ENCODE results near the gene GSX2.

Gene GSX2

DNA sequence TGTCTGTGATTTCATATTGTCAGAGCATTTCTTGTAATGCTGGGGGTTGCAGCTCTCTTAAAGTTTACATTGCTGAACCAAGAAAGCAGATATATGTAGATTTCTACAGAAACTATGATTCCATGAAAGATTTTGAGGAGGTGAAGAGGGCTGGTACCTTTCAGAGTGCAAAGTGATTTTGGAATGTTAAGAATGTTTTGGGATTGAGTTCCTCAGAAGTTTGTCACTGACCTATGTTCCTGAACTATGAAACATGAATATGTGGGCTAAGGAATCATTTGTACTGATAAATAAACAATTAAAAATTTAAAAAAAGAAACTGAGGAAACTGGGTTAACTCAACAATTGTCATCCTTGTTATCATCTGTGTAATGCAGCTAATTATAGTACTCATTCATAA is 23.3 kb upstream of the GSX2 start:
- Histone ChIP-seq H3K27ac (ENCODE audit: insufficient read depth, low read depth, low read length, poor library complexity, severe bottlenecking) (no peak overlapping the region), H3K36me3 (ENCODE audit: control insufficient read depth, insufficient read depth, low read length) (no peaks in the 10 kb centered on the region)

GRCh38 chr4:54077812-54078211 is 22.2 kb upstream of the GSX2 start:
- no peak overlapping the region for H3K27ac ChIP-seq (ENCODE audit: insufficient read depth, low read depth, low read length, poor library complexity, severe bottlenecking)
- H3K4me3 ChIP-seq (ENCODE audit: insufficient read depth, low read depth, low read length), result no peak overlapping the region
- H3K9me3 ChIP-seq (ENCODE audit: control insufficient read depth, low read length), result no peaks in the 10 kb centered on the region
- H3K4me1 ChIP-seq (ENCODE audit: control insufficient read depth, insufficient read depth, low read length), result no peaks in the 10 kb centered on the region
- WGBS, 2 experiments, result 88 to 98% methylated on average over 1 of the region's 1 CpG
- no peaks in the 10 kb centered on the region for H3K27me3 ChIP-seq (ENCODE audit: control insufficient read depth, insufficient read depth, low read length, poor library complexity, severe bottlenecking)
- H3K36me3 ChIP-seq (ENCODE audit: control insufficient read depth, insufficient read depth, low read length), result no peaks in the 10 kb centered on the region

More for the DNA sequence above, 23.3 kb upstream of the GSX2 start:
- H3K4me3 ChIP-seq (ENCODE audit: insufficient read depth, low read depth, low read length), result no peak overlapping the region
- H3K27me3 ChIP-seq (ENCODE audit: control insufficient read depth, insufficient read depth, low read length, poor library complexity, severe bottlenecking), result no peaks in the 10 kb centered on the region
- no peaks in the 10 kb centered on the region for H3K9me3 ChIP-seq (ENCODE audit: control insufficient read depth, low read length)
- H3K4me1 ChIP-seq (ENCODE audit: control insufficient read depth, insufficient read depth, low read length), result no peaks in the 10 kb centered on the region

DNA sequence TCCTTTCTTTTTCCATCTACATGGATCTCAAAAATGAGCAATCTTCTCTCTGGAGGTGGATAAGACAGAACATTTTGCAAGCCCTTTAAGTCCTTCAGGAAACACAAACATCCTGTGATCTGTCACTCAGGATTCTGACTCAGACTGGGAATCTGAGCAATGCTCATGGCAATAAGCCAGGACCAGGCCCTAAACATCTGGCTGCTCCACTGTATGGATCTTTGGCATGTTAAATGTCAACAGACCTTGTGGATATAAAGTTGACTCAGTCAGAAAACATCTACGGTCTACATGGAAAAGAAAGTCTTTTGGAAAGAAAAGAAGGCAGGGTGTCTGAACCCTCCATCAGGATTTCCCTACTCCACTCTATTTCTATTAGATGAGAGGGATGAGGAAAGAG is 17.8 kb upstream of the GSX2 start:
- Histone ChIP-seq H3K4me1 (ENCODE audit: control insufficient read depth, insufficient read depth, low read length) (no peaks in the 10 kb centered on the region), H3K4me3 (ENCODE audit: insufficient read depth, low read depth, low read length) (no peak overlapping the region), H3K27ac (ENCODE audit: insufficient read depth, low read depth, low read length, poor library complexity, severe bottlenecking) (no peak overlapping the region), H3K36me3 (ENCODE audit: control insufficient read depth, insufficient read depth, low read length) (no peaks in the 10 kb centered on the region), H3K9me3 (ENCODE audit: control insufficient read depth, low read length) (no peaks in the 10 kb centered on the region), H3K27me3 (ENCODE audit: control insufficient read depth, insufficient read depth, low read length, poor library complexity, severe bottlenecking) (peaks cover 9% of the 10 kb centered on the region)
- WGBS, 2 experiments, result 95 to 100% methylated on average over 1 of the region's 1 CpG

DNA sequence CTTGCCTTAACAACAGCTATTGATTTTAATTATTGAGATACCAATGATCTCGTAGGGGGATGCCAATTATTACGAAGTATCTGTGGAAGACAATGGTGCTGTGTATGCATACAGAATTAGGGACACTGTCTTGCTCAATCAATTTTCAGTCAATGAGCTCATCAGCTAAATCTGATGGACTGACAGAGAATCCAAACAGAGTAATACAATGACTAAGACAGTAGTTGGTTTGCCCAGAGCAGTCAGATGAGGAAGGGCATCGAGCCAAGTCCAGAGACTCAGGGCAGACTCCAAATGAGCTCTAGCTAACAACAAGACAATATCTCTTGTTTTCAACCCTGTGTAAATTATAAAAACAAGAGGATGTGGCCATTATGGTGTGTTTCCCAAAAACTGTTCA is 14.7 kb upstream of the GSX2 start:
- H3K27ac ChIP-seq (ENCODE audit: insufficient read depth, low read depth, low read length, poor library complexity, severe bottlenecking), result no peak overlapping the region
- H3K27me3 ChIP-seq (ENCODE audit: control insufficient read depth, insufficient read depth, low read length, poor library complexity, severe bottlenecking), result peaks cover 11% of the 10 kb centered on the region
- H3K4me3 ChIP-seq (ENCODE audit: insufficient read depth, low read depth, low read length), result no peak overlapping the region
- 90 to 97% methylated on average over 3 of the region's 3 CpGs for WGBS, 2 experiments
- no peaks in the 10 kb centered on the region for H3K36me3 ChIP-seq (ENCODE audit: control insufficient read depth, insufficient read depth, low read length)
- H3K9me3 ChIP-seq (ENCODE audit: control insufficient read depth, low read length), result no peaks in the 10 kb centered on the region
- H3K4me1 ChIP-seq (ENCODE audit: control insufficient read depth, insufficient read depth, low read length), result no peaks in the 10 kb centered on the region

DNA sequence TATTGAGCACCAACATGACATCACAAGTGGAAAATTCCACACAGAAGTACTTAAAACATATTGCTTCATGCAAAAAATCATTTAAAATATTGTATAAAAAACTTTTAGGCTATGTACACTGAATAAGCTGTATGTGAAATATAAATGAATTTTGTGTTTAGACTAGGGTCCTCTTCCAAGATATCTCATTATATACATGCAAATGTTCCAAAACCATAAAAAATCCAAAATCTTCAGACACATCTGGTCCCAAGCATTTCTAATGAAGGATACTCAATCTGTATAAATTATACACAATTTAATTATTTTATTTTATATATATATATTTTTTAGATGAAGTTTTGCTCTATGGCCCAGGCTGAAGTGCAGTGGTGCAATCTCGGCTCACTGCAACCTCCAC is 10.1 kb upstream of the GSX2 start:
- Histone ChIP-seq H3K27me3 (ENCODE audit: control insufficient read depth, insufficient read depth, low read length, poor library complexity, severe bottlenecking) (peaks cover 57% of the 10 kb centered on the region), H3K4me1 (ENCODE audit: control insufficient read depth, insufficient read depth, low read length) (peaks cover 24% of the 10 kb centered on the region), H3K36me3 (ENCODE audit: control insufficient read depth, insufficient read depth, low read length) (no peaks in the 10 kb centered on the region), H3K27ac (ENCODE audit: insufficient read depth, low read depth, low read length, poor library complexity, severe bottlenecking) (no peak overlapping the region), H3K4me3 (ENCODE audit: insufficient read depth, low read depth, low read length) (no peak overlapping the region), H3K9me3 (ENCODE audit: control insufficient read depth, low read length) (no peaks in the 10 kb centered on the region)
- WGBS, 2 experiments, result 90 to 100% methylated on average over 1 of the region's 1 CpG

DNA sequence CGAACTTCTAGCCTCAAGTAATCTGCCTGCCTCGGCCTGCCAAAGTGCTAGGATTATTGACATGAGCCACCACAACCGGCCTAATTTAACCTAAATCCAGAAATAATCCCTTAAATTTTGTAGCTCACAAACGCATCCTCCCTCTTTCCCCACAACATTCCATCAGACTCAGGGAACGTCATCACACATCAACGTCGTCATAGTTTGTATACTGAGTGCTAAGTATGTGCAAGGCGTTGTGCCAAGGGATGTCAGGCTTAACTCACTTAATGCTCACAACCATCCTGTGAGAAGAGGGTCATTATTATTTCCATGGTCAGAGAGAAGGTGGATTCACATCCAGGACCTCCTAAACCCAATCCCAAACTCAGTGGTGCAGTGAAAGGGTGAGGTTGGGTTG is 9.6 kb upstream of the GSX2 start:
- H3K4me1 ChIP-seq (ENCODE audit: control insufficient read depth, insufficient read depth, low read length), result peaks cover 29% of the 10 kb centered on the region
- H3K27me3 ChIP-seq (ENCODE audit: control insufficient read depth, insufficient read depth, low read length, poor library complexity, severe bottlenecking), result peaks cover 62% of the 10 kb centered on the region
- H3K27ac ChIP-seq (ENCODE audit: insufficient read depth, low read depth, low read length, poor library complexity, severe bottlenecking), result no peak overlapping the region
- no peaks in the 10 kb centered on the region for H3K36me3 ChIP-seq (ENCODE audit: control insufficient read depth, insufficient read depth, low read length)
- 79% methylated on average over 8 of the region's 8 CpGs for WGBS, 2 experiments
- H3K4me3 ChIP-seq (ENCODE audit: insufficient read depth, low read depth, low read length), result no peak overlapping the region
- H3K9me3 ChIP-seq (ENCODE audit: control insufficient read depth, low read length), result no peaks in the 10 kb centered on the region

DNA sequence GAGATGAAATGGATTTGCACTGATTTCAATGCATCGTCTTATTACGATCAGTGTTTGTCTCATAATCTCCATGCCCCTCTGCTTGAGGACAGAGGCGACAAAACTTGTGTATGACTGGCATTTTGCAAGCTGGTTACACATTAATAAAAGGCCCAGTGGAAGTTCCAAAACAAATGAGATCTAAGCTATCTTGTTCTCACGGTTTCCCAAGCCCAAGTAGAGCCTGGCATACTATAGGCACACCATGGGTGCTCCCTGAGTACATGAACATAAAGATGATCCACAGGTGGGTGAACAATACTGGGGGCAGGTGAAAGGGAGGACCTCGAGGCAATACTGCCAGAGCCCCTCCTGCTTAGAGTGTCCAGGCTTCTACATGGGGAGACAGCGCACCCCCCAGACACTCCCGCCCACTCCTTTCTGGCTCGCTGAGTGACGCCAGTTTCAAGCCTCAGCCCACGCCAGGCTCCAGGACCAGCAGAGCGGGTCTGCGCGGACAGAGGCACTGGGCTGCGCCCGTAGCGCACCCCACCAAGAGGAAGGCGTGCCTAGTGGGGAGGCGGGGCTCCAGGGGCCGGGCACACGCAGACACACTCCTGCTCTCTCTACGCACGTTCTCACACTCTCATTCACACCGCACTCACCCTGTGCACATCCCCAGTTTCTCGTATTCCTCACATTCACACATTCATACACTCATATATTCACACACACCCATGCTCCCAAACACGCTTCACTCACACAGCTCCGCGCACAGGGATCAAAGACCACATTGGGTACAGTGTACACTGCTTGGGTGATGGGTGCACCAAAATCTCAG is 8.9 kb upstream of the GSX2 start:
- 22 to 26% methylated on average over 27 of the region's 27 CpGs for WGBS, 2 experiments
- H3K4me1 ChIP-seq (ENCODE audit: control insufficient read depth, insufficient read depth, low read length), result peaks cover 35% of the 10 kb centered on the region
- H3K27ac ChIP-seq (ENCODE audit: insufficient read depth, low read depth, low read length, poor library complexity, severe bottlenecking), result no peak overlapping the region
- peak overlapping the region; percentile 11 for H3K4me3 ChIP-seq (ENCODE audit: insufficient read depth, low read depth, low read length)
- H3K36me3 ChIP-seq (ENCODE audit: control insufficient read depth, insufficient read depth, low read length), result no peaks in the 10 kb centered on the region
- H3K27me3 ChIP-seq (ENCODE audit: control insufficient read depth, insufficient read depth, low read length, poor library complexity, severe bottlenecking), result peaks cover 69% of the 10 kb centered on the region
- no peaks in the 10 kb centered on the region for H3K9me3 ChIP-seq (ENCODE audit: control insufficient read depth, low read length)

DNA sequence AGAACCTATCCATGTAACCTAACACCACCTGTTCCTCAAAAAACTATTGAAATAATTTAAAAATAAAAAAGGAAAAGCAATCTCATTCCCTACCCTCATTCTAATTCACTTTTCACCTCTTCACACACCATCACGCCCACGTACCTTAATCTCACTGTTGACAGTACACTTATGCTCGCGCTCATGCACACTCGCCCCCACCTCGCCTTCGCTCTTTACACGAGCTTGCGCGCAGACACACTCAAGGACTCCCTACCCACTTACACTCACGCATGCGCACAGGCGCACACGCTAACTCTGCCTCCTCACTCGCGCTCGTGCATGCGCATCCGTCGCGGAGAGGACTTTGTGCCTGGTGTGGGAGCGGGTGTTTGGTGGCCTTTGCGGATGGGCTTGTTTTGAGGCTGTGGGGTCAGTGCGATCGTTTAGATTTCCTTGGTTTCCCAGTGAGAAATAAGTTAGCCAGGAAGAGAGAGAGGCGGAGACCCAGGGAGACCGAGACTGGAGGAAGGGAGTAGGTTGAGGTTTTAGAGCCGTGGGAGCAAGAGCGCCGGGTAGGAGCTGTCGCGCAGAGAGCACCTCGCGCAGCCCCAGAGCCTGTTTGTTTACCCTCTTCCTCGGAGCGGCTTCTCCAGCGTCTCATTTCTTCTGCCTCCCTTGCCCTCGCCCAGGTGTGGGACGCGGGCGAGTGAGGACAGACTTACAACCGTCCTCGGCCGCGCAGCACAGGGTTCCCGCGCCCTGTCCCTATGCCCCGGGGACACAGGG is 8.1 kb upstream of the GSX2 start:
- Histone ChIP-seq H3K27ac (ENCODE audit: insufficient read depth, low read depth, low read length, poor library complexity, severe bottlenecking) (no peak overlapping the region), H3K27me3 (ENCODE audit: control insufficient read depth, insufficient read depth, low read length, poor library complexity, severe bottlenecking) (peaks cover 71% of the 10 kb centered on the region), H3K36me3 (ENCODE audit: control insufficient read depth, insufficient read depth, low read length) (no peaks in the 10 kb centered on the region), H3K4me3 (ENCODE audit: insufficient read depth, low read depth, low read length) (peak overlapping the region; percentile 37), H3K9me3 (ENCODE audit: control insufficient read depth, low read length) (no peaks in the 10 kb centered on the region), H3K4me1 (ENCODE audit: control insufficient read depth, insufficient read depth, low read length) (peaks cover 42% of the 10 kb centered on the region)
- 1 to 2% methylated on average over 48 of the region's 48 CpGs for WGBS, 2 experiments

DNA sequence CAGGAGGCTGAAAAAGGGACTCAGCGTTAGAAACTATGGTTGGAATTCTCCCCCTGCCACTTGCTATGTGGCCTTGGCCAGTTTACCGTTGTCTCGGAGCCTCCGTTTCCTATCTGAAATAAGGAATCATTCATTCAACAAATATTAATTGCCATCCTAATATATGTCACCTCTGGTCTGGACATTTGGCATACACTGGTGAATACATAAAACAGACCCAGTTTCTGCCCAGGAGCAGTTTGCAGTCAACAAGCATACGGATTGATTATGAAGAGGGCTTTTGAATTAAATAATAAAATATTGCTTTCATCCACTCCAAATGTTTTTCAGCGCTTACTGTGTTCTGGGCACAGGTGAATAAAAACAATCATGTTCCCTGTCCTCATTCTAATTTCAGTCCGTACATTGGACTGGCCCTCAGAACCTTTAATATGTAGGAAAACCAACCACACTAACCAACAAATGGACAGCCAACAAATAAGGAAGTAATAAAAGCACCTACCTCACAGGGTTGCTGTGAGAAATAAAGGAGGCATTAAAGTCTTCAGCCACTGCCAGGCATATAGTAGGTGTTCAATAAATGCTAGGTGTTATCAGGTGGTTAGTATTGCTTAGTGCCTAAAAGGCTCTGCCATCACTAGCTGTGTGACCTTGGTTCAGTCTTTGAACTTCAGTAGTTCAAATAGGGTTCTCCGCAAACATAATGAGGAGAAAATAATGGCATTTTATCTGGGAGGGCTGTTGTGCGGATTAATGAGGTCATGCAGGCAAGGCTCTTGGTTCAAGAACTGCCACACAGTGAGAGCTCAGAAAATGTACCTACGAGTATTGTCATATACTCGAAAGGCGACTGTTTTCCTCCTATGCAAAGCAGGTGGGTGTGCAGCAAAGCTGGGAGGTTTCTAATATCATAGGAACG is 7.3 kb upstream of the GSX2 start:
- Histone ChIP-seq H3K4me3 (ENCODE audit: insufficient read depth, low read depth, low read length) (peak overlapping the region; percentile 37), H3K4me1 (ENCODE audit: control insufficient read depth, insufficient read depth, low read length) (peaks cover 42% of the 10 kb centered on the region), H3K27me3 (ENCODE audit: control insufficient read depth, insufficient read depth, low read length, poor library complexity, severe bottlenecking) (peaks cover 76% of the 10 kb centered on the region), H3K9me3 (ENCODE audit: control insufficient read depth, low read length) (no peaks in the 10 kb centered on the region), H3K27ac (ENCODE audit: insufficient read depth, low read depth, low read length, poor library complexity, severe bottlenecking) (no peak overlapping the region), H3K36me3 (ENCODE audit: control insufficient read depth, insufficient read depth, low read length) (no peaks in the 10 kb centered on the region)
- WGBS, 2 experiments, result 13 to 15% methylated on average over 12 to 13 of the region's 13 CpGs

Measured in ectodermal cell (in vitro differentiated cells).